Measurements from ENCODE around the gene RPS16. TPM values are rescaled to one million over a fixed set of nuclear protein-coding genes. Genes with fewer than 3 reads are reported as not detected.

The RPS16 gene
- total and polyA plus RNA-seq, 4 donors: 109 to 1,094 (median 218) TPM

GRCh38 chr19:39425744-39426143 is 10.0 kb downstream of the RPS16 start:
- H3K4me3 ChIP-seq (ENCODE audit: low read depth in 1 of 3, low read length in 3 of 3): no peak overlapping the region
- no peaks in the 10 kb centered on the region for H3K4me1 ChIP-seq (ENCODE audit: control insufficient read depth in 4 of 4, insufficient read depth in 4 of 4, low read length in 3 of 4)
- no peak for DNase-seq (ENCODE audit: low spot score)
- no peaks in the 10 kb centered on the region for H3K9me3 ChIP-seq (ENCODE audit: control insufficient read depth in 4 of 4, low read length in 3 of 4)
- 94% methylated on average over 7 of the region's 7 CpGs for WGBS
- no peak for TF ChIP-seq RXRA (IDR thresholded peaks at IDR 0.05)
- TF ChIP-seq FOXA2 (IDR thresholded peaks at IDR 0.05): no peak
- no peak for TF ChIP-seq MAX (IDR thresholded peaks at IDR 0.05)
- no peak for TF ChIP-seq GABPA (IDR thresholded peaks at IDR 0.05 in 1 of 2, conservative IDR thresholded peaks at IDR 0.05 in 1 of 2)
- no peak for TF ChIP-seq FOXA1 (IDR thresholded peaks at IDR 0.05)
- TF ChIP-seq YY1 (IDR thresholded peaks at IDR 0.05): no peak
- no peak for TF ChIP-seq ATF3 (IDR thresholded peaks at IDR 0.05)
- no peak for TF ChIP-seq RAD21 (IDR thresholded peaks at IDR 0.05)
- TF ChIP-seq REST (IDR thresholded peaks at IDR 0.05): no peak
- no peak for TF ChIP-seq ZBTB33 (IDR thresholded peaks at IDR 0.05)
- TF ChIP-seq HNF4G (IDR thresholded peaks at IDR 0.05): no peak
- TF ChIP-seq SP1 (IDR thresholded peaks at IDR 0.05): no peak
- TF ChIP-seq CTCF (IDR thresholded peaks at IDR 0.05; ENCODE audit: low read depth, low read length, missing input control): no peak
- no peak for TF ChIP-seq JUND (IDR thresholded peaks at IDR 0.05)
- no peak for TF ChIP-seq TAF1 (conservative IDR thresholded peaks at IDR 0.05)
- TF ChIP-seq EGR1 (IDR thresholded peaks at IDR 0.05; ENCODE audit: low read depth in 2 of 2): no peak
- no peak overlapping the region for H3K9ac ChIP-seq (ENCODE audit: low read depth in 1 of 2, low read length in 2 of 2)
- no peaks in the 10 kb centered on the region for H3K36me3 ChIP-seq (ENCODE audit: control insufficient read depth in 4 of 4, insufficient read depth in 3 of 4, low read depth in 1 of 4, low read length in 3 of 4)
- H3K27ac ChIP-seq (ENCODE audit: low read depth in 1 of 2, low read length in 2 of 2): no peak overlapping the region
- no peaks in the 10 kb centered on the region for H3K27me3 ChIP-seq (ENCODE audit: control insufficient read depth in 4 of 4, insufficient read depth in 4 of 4, low read length in 3 of 4)

GRCh38 chr19:39424934-39425333 is 10.8 kb downstream of the RPS16 start:
- DNase-seq (ENCODE audit: low spot score): no peak
- H3K4me3 ChIP-seq (ENCODE audit: low read depth in 1 of 3, low read length in 3 of 3): no peak overlapping the region
- no peaks in the 10 kb centered on the region for H3K4me1 ChIP-seq (ENCODE audit: control insufficient read depth in 4 of 4, insufficient read depth in 4 of 4, low read length in 3 of 4)
- WGBS: 90% methylated on average over 16 of the region's 16 CpGs
- no peaks in the 10 kb centered on the region for H3K36me3 ChIP-seq (ENCODE audit: control insufficient read depth in 4 of 4, insufficient read depth in 3 of 4, low read depth in 1 of 4, low read length in 3 of 4)
- H3K27ac ChIP-seq (ENCODE audit: low read depth in 1 of 2, low read length in 2 of 2): no peak overlapping the region
- H3K27me3 ChIP-seq (ENCODE audit: control insufficient read depth in 4 of 4, insufficient read depth in 4 of 4, low read length in 3 of 4): no peaks in the 10 kb centered on the region
- no peak overlapping the region for H3K9ac ChIP-seq (ENCODE audit: low read depth in 1 of 2, low read length in 2 of 2)
- H3K9me3 ChIP-seq (ENCODE audit: control insufficient read depth in 4 of 4, low read length in 3 of 4): no peaks in the 10 kb centered on the region
- no peak for TF ChIP-seq RXRA (IDR thresholded peaks at IDR 0.05)
- TF ChIP-seq EGR1 (IDR thresholded peaks at IDR 0.05; ENCODE audit: low read depth in 2 of 2): no peak
- TF ChIP-seq REST (IDR thresholded peaks at IDR 0.05): no peak
- no peak for TF ChIP-seq HNF4A (conservative IDR thresholded peaks at IDR 0.05)
- no peak for TF ChIP-seq HNF4G (IDR thresholded peaks at IDR 0.05)
- no peak for TF ChIP-seq ZBTB33 (IDR thresholded peaks at IDR 0.05)
- TF ChIP-seq GABPA (IDR thresholded peaks at IDR 0.05 in 1 of 2, conservative IDR thresholded peaks at IDR 0.05 in 1 of 2): no peak
- TF ChIP-seq MAX (IDR thresholded peaks at IDR 0.05): no peak
- TF ChIP-seq ATF3 (IDR thresholded peaks at IDR 0.05): no peak
- TF ChIP-seq TAF1 (conservative IDR thresholded peaks at IDR 0.05): no peak
- no peak for TF ChIP-seq NR2F2 (IDR thresholded peaks at IDR 0.05)

All from liver (tissue), 9 donors.